PC-3 (cell line): Measurements from ENCODE around the gene ACER2.

Experiments
- CTCF ChIP-seq: fragments of 300-600 bp; sonication (generic); conservative IDR thresholded peaks from 2 replicates; pipeline ENCODE4 v1.5.1; 2017; ENCODE audit warnings: antibody characterized with exemption, low read depth, mild to moderate bottlenecking, low read length
- EZH2phosphoT487 ChIP-seq: fragments of 300-600 bp; sonication (generic); IDR thresholded peaks from 2 replicates; pipeline ENCODE4 v1.6.1; 2018; ENCODE audit warnings: mild to moderate bottlenecking, antibody characterized with exemption, low read length, borderline replicate concordance

GRCh38 chr9:19470981-19471650 lies 62.3 kb downstream of the ACER2 start:
- TF ChIP-seq CTCF, result no peak
- no peak for TF ChIP-seq EZH2phosphoT487
